ENCODE measurements around the gene SPATA17.
"Not testable (repeated sequence)": the region's sequence is repeated elsewhere in the genome, so short reads cannot be mapped to it uniquely, and the experiment has no call there.

The SPATA17 gene

DNA sequence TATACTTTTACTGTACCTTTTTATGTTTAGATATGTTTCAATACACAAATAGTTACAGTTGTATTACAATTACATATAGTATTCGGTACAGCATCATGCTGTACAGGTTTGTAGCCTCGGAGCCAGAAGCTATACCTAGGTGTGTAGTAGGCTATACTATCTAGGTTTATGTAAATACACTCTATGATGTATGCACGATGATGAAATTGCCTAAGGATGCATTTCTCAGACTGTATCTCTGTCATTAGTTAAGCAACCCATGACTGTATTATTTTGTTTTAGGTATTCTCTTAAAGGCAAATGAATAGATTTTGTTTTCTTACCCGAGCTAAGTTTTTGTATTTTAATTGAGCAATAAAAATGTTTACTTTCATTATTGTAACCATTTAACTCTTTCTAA lies 56.4 kb downstream of the SPATA17 start:
- no peak for DNase-seq

GRCh38 chr1:217696140-217696539 lies 65.0 kb downstream of the SPATA17 start:
- DNase-seq = not testable (repeated sequence)

GRCh38 chr1:217703326-217703725 lies 72.2 kb downstream of the SPATA17 start:
- no peak for DNase-seq

DNA sequence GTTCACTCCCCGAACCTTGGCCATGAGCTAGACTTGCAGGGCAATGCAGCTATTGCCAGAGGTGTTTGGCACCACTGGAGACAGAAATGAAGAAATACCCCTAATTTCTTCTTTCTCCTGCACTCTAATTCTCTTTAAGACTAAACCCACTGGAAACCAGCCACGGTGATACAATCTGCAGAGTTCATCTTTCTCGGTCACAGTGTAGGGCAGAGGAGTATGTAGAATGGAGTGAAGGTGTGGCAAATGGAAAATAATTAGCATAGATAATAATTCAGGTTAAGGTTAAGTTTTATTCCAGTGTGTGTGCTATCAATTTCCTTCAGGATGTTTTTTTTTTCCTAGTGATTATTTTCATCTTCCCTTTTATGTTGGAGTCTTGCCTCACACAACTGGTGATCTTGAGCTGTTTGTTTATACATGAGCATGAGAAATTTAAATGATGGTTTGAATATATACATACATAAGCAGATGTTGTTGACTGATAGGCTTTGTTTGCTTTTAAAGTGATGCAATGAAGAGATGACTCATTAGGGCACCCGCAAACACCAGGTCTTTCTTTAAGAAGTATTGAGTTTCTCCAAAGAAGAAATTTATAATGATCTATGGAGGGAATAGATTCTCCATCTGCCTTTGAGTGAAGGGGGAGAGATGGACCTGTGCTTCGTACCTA lies 81.9 kb downstream of the SPATA17 start:
- DNase-seq = no peak

DNA sequence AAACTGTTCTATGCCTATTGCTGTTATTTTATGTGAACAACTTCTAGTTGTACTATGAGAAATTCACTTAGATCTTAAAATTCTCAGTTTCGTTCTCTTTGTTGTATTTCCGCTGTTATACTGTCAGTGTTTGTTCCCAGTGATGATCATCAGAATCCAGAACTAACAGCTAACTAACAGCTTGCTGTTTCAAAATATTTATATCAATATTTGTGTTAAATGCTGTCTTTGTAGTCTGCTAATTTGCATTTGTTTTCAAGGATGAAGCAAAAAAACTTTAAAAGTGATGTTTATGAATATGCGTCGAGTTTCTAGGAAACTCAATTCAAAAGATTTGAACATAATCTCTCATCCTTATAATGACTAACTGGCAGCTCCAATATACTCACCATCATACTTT lies 84.5 kb downstream of the SPATA17 start:
- no peak for DNase-seq

GRCh38 chr1:217717959-217718358 lies 86.8 kb downstream of the SPATA17 start:
- DNase-seq = no peak

DNA sequence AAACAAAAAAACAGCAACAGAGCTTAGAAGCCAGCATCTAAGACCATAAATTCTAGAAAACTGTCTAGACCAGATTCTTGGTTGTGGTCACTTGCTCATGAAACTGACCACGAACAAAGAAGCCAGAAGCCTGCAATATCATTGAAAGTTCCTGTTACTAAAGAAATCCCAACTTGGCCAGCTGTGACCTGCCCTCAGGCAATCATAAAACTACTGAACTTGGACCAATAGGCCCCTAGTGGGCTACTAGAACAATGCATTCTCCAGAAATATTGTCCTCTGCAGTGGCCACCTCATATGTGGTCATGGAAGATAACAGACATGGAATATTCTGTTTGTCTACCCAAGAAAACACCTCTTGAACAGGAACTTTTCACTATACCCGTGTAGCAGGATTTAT lies 87.7 kb downstream of the SPATA17 start:
- no peak for DNase-seq

DNA sequence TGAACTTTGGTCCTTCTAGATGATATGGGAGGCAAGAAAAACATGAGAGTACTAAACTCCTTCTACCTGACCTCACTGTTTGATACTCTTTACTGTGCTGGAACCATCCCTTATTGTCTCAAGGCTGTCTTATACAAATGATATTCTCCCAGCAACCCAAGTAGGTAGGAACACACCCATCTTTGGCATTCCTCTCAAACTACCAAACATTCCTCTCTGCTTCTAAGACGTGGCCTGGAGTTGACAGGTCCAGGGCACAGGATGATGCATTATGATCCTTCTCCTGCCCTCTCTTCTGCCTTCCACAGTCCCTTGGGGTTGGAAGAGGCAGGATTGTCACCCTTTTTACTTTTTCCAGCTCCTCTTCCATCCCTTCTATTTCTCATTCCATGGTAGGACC lies 90.5 kb downstream of the SPATA17 start:
- no peak for DNase-seq

DNA sequence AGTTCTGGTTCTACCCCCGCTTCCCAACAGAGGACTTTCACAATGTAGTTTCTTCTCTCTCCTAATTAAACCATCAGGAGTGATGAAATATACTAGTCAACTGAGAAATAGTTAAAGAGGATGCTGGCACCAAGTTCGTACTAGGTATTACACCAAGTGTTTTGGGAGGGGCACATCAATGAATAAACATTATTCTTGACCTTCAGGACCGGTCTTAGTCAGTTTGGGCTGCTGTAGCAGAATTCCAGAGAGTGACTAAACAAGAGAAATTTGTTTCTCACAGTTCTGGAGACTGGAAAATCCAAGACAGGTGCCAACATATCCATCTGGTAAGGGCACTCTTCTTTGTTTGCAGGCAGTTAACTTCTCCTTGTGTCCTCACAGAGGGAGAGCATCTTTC lies 103.8 kb downstream of the SPATA17 start:
- peak in 1 of 2 experiments; percentile 13 for DNase-seq

GRCh38 chr1:217747156-217747769 lies 116.1 kb downstream of the SPATA17 start:
- DNase-seq = peak; percentile 16 to 73

DNA sequence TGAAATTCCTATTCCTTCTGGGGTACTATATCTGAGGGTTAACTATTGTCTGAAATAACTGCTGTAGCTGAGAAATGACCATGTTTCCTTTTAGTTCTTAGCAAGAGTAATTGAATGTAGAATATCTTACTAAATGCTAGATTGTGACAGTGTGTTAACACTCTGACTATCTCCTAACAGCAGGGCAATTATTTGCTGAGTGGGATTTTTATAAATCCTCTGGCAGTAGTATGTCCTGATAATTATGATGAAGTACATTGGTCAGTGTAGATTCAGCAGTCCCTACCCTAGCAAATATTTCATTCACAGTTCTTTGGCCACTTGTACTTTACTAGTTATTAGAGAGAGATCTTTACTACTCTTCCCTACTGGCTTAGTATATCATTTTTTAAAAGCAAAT lies 138.6 kb downstream of the SPATA17 start:
- DNase-seq = no peak

- no peak for DNase-seq
Observed at GRCh38 chr1:217770918-217771317, 139.8 kb downstream of the SPATA17 start.

- no peak for DNase-seq
Observed at GRCh38 chr1:217776693-217777092, 145.5 kb downstream of the SPATA17 start.

DNA sequence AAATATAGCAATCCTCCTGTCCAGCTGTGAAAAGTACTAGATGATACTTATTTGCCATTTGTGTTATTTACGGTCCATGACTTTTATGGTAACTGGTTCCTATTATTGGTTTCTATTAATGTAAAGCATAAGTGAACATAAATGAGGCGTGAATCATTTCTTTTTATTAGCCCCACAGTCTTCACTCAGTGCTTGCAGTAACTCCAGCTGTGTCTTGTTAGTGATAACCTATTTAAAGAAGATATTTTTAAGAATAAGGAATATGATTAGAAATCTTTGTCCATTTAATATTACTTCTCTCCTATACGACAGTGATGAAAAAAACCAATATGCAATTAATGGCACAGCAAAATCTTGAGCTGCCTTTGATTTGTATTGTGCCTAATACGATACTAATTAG lies 149.9 kb downstream of the SPATA17 start:
- peak in 1 of 2 experiments; percentile 7 for DNase-seq

DNA sequence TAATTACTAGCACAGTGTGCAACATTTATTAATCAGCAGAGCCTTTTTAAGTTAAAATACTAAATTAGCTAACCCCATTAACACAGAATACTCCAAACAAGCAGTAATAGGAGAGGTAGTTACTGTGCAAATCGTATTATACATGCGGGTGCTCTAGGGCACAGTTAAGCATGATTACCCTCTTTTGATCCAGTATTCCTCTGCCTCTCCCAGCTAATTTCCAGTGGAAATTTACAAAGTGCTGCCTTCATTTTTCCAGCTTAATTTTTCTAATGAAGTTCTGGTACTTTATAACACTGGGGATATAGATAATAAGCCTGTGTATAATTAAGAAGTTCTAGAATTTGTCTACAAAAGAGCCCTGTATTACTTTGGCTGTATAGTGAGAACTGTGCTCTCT lies 159.9 kb downstream of the SPATA17 start:
- DNase-seq = no peak

- DNase-seq = no peak
Observed at GRCh38 chr1:217805792-217806191, 174.6 kb downstream of the SPATA17 start.

GRCh38 chr1:217812175-217812574 lies 181.0 kb downstream of the SPATA17 start:
- no peak for DNase-seq

GRCh38 chr1:217813031-217813430 lies 181.9 kb downstream of the SPATA17 start:
- DNase-seq = no peak

GRCh38 chr1:217837691-217838090 lies 206.5 kb downstream of the SPATA17 start:
- no peak for DNase-seq

GRCh38 chr1:217839161-217839560 lies 208.0 kb downstream of the SPATA17 start:
- no peak for DNase-seq

DNA sequence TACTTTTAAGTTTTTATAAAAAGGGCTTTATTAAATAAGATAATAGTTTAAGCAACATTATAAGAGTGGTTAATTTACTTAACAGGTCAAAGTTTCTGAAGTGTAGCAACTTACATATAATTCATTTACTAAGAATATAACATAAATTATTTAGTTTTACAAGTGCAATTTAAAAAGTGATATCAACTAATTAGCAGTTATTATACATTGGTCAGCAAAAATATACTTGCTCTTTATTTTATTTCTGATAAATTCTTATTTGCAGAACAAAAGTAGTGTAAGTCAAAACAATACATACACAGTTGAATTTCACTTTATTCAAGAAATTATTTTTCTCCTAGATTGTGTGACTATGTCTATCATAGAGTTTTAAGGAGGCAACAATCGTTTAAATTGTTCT lies 215.6 kb downstream of the SPATA17 start:
- no peak for DNase-seq

DNA sequence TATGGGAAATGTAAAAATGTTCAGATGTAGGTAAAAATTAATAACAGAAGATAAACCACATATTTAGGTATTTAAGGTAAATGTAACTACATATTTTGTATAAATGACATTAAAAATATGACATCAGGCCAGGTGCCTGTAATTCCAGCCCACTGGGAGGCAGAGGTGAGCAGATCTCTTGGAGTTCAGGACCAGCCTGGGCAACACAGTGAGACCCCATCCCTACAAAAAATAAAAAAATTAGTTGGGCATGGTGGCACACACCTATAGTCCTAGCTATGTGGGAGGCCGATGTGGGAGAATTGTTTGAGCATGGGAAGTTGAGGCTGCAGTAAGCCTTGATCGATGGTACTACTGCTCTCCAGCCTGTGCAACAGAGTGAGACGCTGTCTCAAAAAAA lies 216.5 kb downstream of the SPATA17 start:
- no peak for DNase-seq

DNA sequence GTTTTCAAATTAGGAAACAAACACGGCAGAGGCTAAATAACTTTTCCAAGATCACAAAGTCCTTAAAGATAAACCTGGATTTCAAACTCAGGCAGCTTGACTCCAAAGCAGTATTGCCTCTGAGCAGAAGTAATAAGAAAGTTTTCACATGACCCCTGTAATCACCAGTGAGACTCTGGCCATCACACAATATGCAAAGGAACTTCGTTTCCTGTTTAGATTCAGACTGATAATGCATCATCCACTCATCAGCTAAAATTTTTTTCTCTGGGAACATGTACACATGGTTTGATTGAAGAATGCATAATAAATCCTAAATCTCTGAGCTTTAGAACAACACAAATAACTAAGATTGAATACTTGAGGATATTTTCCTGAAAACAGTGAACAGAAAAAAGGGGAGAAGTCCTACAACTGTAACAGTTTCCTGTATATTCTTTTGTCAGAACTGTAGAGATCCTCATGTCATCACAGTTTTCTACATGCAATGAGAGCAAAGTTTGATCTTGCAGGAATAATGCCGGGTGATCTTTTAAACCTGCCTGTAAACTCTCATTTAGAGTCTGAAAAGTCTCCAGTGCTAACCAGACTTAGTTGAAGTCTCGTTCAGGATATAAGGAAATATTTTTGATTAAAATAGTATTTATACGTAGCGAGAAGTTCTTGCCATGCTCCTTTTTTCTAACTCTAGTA lies 225.3 kb downstream of the SPATA17 start:
- DNase-seq = no peak

DNA sequence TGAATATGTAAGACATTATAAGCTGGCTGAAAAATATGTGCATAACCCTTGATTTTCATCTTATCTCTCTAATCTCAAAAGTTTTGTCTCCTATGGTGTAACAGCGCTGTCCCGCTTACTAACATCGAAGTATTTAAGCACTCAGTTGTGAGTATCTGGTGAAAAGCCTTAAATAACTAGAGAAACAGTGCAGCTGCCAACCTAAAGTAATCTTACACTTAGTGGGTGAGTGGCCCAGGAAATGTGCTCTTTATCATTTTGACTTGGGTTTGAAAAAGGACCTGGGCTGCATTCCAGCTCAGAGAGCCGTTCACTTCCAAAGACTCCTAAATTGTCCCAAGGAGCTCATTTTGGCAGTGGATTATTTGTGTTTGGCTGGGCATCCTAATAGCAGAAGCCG lies 225.9 kb downstream of the SPATA17 start:
- peak; percentile 91 to 97 for DNase-seq
